GM12878 (cell line): Measurements from ENCODE around the gene MAMDC2. TPM values are rescaled to one million over a fixed set of nuclear protein-coding genes. Genes with fewer than 3 reads are reported as not detected.

Experiments
- ATAC-seq: fragments of 200-7000 bp; cut with Tn5 transposase; 3 replicates; pipeline ENCODE4 v1.9.1; 2020; ENCODE audit warnings: mild to moderate bottlenecking, moderate library complexity
- BruUV-seq: library from RNA; stranded (reverse); fragments of 400-500 nt; replicated peaks from 2 replicates; lab custom pipeline; 2021; lab: Mats Ljungman, UMichigan
- CTCF ChIA-PET: fragments of 300-600 bp; sonication (Branson Sonifier 250); formaldehyde crosslinking; extraction: SDS; loops from one replicate; lab custom pipeline; 2021; ENCODE audit warnings: inconsistent platforms; lab: Yijun Ruan, JAX
- POLR2A ChIA-PET: fragments of 350-600 bp; formaldehyde crosslinking; extraction: SDS; loops from one replicate; lab custom pipeline; 2021; ENCODE audit warnings: inconsistent platforms; lab: Charles Lee
- RAD21 ChIA-PET: fragments of 300-600 bp; sonication (Branson Sonifier 250); formaldehyde crosslinking; loops from one replicate; lab custom pipeline; 2023; ENCODE audit warnings: antibody characterized with exemption; ENCODE audit not compliant: unreplicated experiment; lab: Charles Lee
- SMC1A ChIA-PET: fragments of 300-600 bp; sonication (Branson Sonifier 250); formaldehyde crosslinking; loops from one replicate; lab custom pipeline; 2023; ENCODE audit not compliant: unreplicated experiment, uncharacterized antibody; lab: Charles Lee
- DNase-seq: peaks from one replicate; pipeline ENCODE4 v3.0.0-alpha.2; 2011; ENCODE audit warnings: low read depth, low spot score
- FAIRE-seq: peaks from 3 replicates; lab custom pipeline; 2011; peaks lifted over from hg19 to GRCh38; lab: Jason Lieb, UNC
- H2AFZ ChIP-seq: 2 replicates; pipeline ENCODE4 v1.6.0; 2011; ENCODE audit warnings: low read depth, low read length, control low read depth; ENCODE audit not compliant: control insufficient read depth
- H3K27ac ChIP-seq: 2 replicates; pipeline ENCODE4 v1.5.1; 2011; ENCODE audit warnings: control low read depth; ENCODE audit not compliant: control insufficient read depth, insufficient read depth
- H3K27me3 ChIP-seq, 2 experiments: replicated peaks in 1 of 2; 2 replicates each; pipeline versions ENCODE4 v1.6.0 to v1.6.1; 2011; ENCODE audit warnings: low read length in 1 of 2; ENCODE audit not compliant: control insufficient read depth in 2 of 2, insufficient read depth in 2 of 2
- H3K36me3 ChIP-seq, 2 experiments: 2 replicates each; pipeline ENCODE4 v1.5.1; 2011; ENCODE audit warnings: low read length in 1 of 2; ENCODE audit not compliant: control insufficient read depth in 2 of 2, insufficient read depth in 2 of 2
- H3K4me1 ChIP-seq: 2 replicates; pipeline ENCODE4 v1.6.1; 2011; ENCODE audit warnings: mild to moderate bottlenecking, low read length, moderate library complexity, mixed read lengths; ENCODE audit not compliant: control insufficient read depth, insufficient read depth
- H3K4me2 ChIP-seq: 2 replicates; pipeline ENCODE4 v1.6.0; 2011; ENCODE audit warnings: control low read depth; ENCODE audit not compliant: control insufficient read depth, insufficient read depth
- H3K4me3 ChIP-seq: fragments of 200-600 bp; sonication (generic); 2 replicates; pipeline ENCODE4 v1.5.1; 2016
- H3K79me2 ChIP-seq: 2 replicates; pipeline ENCODE4 v1.6.0; 2011; ENCODE audit warnings: low read length; ENCODE audit not compliant: control insufficient read depth, insufficient read depth
- H3K9ac ChIP-seq: 2 replicates; pipeline ENCODE4 v1.8.0; 2011; ENCODE audit warnings: low read length, control low read depth, mixed read lengths; ENCODE audit not compliant: control insufficient read depth, insufficient read depth
- H3K9me3 ChIP-seq: replicated peaks from 3 replicates; pipeline ENCODE4 v1.5.1; 2011; ENCODE audit warnings: mild to moderate bottlenecking, low read length; ENCODE audit not compliant: control insufficient read depth, insufficient read depth
- H4K20me1 ChIP-seq: 2 replicates; pipeline ENCODE4 v1.6.0; 2011; ENCODE audit not compliant: control insufficient read depth, insufficient read depth
- BCL11A ChIP-seq: IDR thresholded peaks from 2 replicates; pipeline ENCODE4 v1.6.1; 2011; ENCODE audit warnings: low read depth, low read length
- CHD1 ChIP-seq: IDR thresholded peaks from 2 replicates; pipeline ENCODE4 v1.6.1; 2012; ENCODE audit warnings: low read depth, low read length, improper control_type of control experiment
- CHD4 ChIP-seq: fragments of 200-600 bp; sonication (generic); IDR thresholded peaks from 2 replicates; pipeline ENCODE4 v1.6.1; 2016; ENCODE audit warnings: mild to moderate bottlenecking
- DPF2 ChIP-seq: fragments of 450-650 bp; IDR thresholded peaks from 2 replicates; pipeline ENCODE4 v1.6.1; 2017; ENCODE audit warnings: mild to moderate bottlenecking
- E4F1 ChIP-seq: fragments of 450-650 bp; IDR thresholded peaks from 2 replicates; pipeline ENCODE4 v1.6.1; 2018; ENCODE audit warnings: borderline replicate concordance, mild to moderate bottlenecking; ENCODE audit not compliant: partially characterized antibody
- MTA2 ChIP-seq: fragments of 450-650 bp; IDR thresholded peaks from 2 replicates; pipeline ENCODE4 v1.6.1; 2016; ENCODE audit warnings: low read depth, mild to moderate bottlenecking, moderate library complexity
- NFYB ChIP-seq: IDR thresholded peaks from 2 replicates; pipeline ENCODE4 v1.6.1; 2011; ENCODE audit warnings: low read depth, mild to moderate bottlenecking, low read length, improper control_type of control experiment, moderate library complexity; ENCODE audit not compliant: insufficient read depth
- PAX8 ChIP-seq: fragments of 450-650 bp; IDR thresholded peaks from 2 replicates; pipeline ENCODE4 v1.6.1; 2017; ENCODE audit warnings: mild to moderate bottlenecking, moderate library complexity
- SRF ChIP-seq, 2 experiments: IDR thresholded peaks; 2 replicates each; pipeline ENCODE4 v1.6.1; 2011; ENCODE audit warnings: low read depth in 2 of 2, low read length in 2 of 2, mild to moderate bottlenecking in 1 of 2, moderate library complexity in 1 of 2
- TBL1XR1 ChIP-seq: IDR thresholded peaks from 2 replicates; pipeline ENCODE4 v1.6.1; 2012; ENCODE audit warnings: low read depth, low read length, improper control_type of control experiment
- WGBS: methylation state at CpG from one replicate; pipeline ENCODE4 v1.1.6; 2016; ENCODE audit warnings: low lambda C conversion rate; ENCODE audit not compliant: insufficient replicate concordance, insufficient coverage; ENCODE audit errors: missing lambda C conversion rate; 5-methylcytosine and 5-hydroxymethylcytosine counted together
- in situ Hi-C: fragments of 300-500 bp; cut with MboI; formaldehyde crosslinking; loops from 9 replicates; pipeline ENCODE4 v1.14.3; 2018; ENCODE audit warnings: mixed read lengths
- intact Hi-C: fragments of 100-400 bp; cut with micrococcal nuclease; formaldehyde crosslinking; loops from one replicate; pipeline ENCODE4 v1.14.2; 2022; ENCODE audit not compliant: unreplicated experiment
- polyA plus RNA-seq, 11 experiments: library from polyadenylated mRNA; depleted of rRNA in 4 of 11; unstranded in 6 of 11; stranded (reverse) in 5 of 11; fragments of >200 nt; fragmentation: Nextera tagmentation in 4 of 11; fragmentation: Illumina TruSeq in 1 of 11; extraction: Ambion mirVana in 4 of 11; extraction: Trizol in 1 of 11; gene quantifications; 1 replicate in 1 of 11; 2 replicates in 10 of 11; pipeline versions ENCODE4 v1.2.1 to v1.2.3, GENCODE V29; 2011 to 2016; ENCODE audit warnings: inconsistent platforms in 2 of 11, missing spikeins in 2 of 11, low read depth in 1 of 11
- total RNA-seq, 4 experiments: library from RNA; depleted of rRNA in 3 of 4; stranded (reverse); fragments of >200 nt in 3 of 4; fragmentation: Illumina TruSeq in 1 of 4; extraction: Trizol in 1 of 4; gene quantifications; 2 replicates each; pipeline versions ENCODE4 v1.2.1 to v1.2.3, GENCODE V29; 2013 to 2021

Gene MAMDC2
- total and polyA plus RNA-seq, 10 of the 15 experiments (the other 5 are each of a cell fraction or from before 2014, with no cell fraction given): 0.01 to 0.09 TPM; not detected in 8

GRCh38 chr9:70170151-70170790 lies 126.6 kb downstream of the MAMDC2 start:
- CTCF ChIA-PET: no interaction called here
- no peak for DNase-seq
- TF ChIP-seq NFYB: no peak
- TF ChIP-seq BCL11A: no peak
- no peak for TF ChIP-seq MTA2
- TF ChIP-seq CHD4: no peak
- no peak for TF ChIP-seq DPF2
- no peak for TF ChIP-seq PAX8
- TF ChIP-seq E4F1: no peak
- TF ChIP-seq TBL1XR1: no peak
- no peak for TF ChIP-seq SRF (IDR thresholded peaks at IDR 0.05; ENCODE audit: low read depth in 2 of 2, low read length in 2 of 2)
- TF ChIP-seq CHD1: no peak
- no peak overlapping the region for H2AFZ ChIP-seq
- H3K4me1 ChIP-seq: no peaks in the 10 kb centered on the region
- H3K4me2 ChIP-seq: no peak overlapping the region
- SMC1A ChIA-PET: no interaction called here
- no peak overlapping the region for H3K9ac ChIP-seq
- RAD21 ChIA-PET: no interaction called here
- BruUV-seq: no TSS peak
- no peak for FAIRE-seq
- no peaks in the 10 kb centered on the region for H3K9me3 ChIP-seq
- H3K27me3 ChIP-seq: no peaks in the 10 kb centered on the region
- no peaks in the 10 kb centered on the region for H4K20me1 ChIP-seq
- no peak for ATAC-seq
- no peaks in the 10 kb centered on the region for H3K36me3 ChIP-seq
- WGBS: 15% methylated on average over 7 of the region's 7 CpGs
- no peak overlapping the region for H3K27ac ChIP-seq
- in situ Hi-C loops: no loop called here
- H3K79me2 ChIP-seq: no peaks in the 10 kb centered on the region
- intact Hi-C loops: loop anchor here (10.0 kb wide), 1 partner anchor 65 kb away; no protein-coding TSS in a partner anchor
- POLR2A ChIA-PET: no interaction called here
- no peak overlapping the region for H3K4me3 ChIP-seq
